HG03520 (cell line): Measurements from ENCODE around the gene LAMA4.

ENCODE experiments used
- ATAC-seq: cut with Tn5 transposase; IDR thresholded peaks from one replicate; pipeline ENCODE4 v1.9.1; 2021; ENCODE audit warnings: mild to moderate bottlenecking, moderate library complexity; ENCODE audit not compliant: unreplicated experiment

LAMA4 gene

GRCh38 chr6:112193535-112194051 is 60.8 kb downstream of the LAMA4 start:
- no peak for ATAC-seq

GRCh38 chr6:112193117-112193516 is 61.2 kb downstream of the LAMA4 start:
- no peak for ATAC-seq

GRCh38 chr6:112191509-112192020 is 62.8 kb downstream of the LAMA4 start:
- no peak for ATAC-seq

GRCh38 chr6:112190164-112190563 is 64.2 kb downstream of the LAMA4 start:
- ATAC-seq: no peak

GRCh38 chr6:112189494-112189893 is 64.9 kb downstream of the LAMA4 start:
- ATAC-seq: no peak

- ATAC-seq: no peak
These were observed 65.5 kb downstream of the LAMA4 start for GRCh38 chr6:112188906-112189305.

- no peak for ATAC-seq
These were observed 66.6 kb downstream of the LAMA4 start for GRCh38 chr6:112187736-112188135.

GRCh38 chr6:112184951-112185350 is 69.4 kb downstream of the LAMA4 start:
- ATAC-seq: no peak

- no peak for ATAC-seq
These were observed 71.1 kb downstream of the LAMA4 start for GRCh38 chr6:112183271-112183671.

- ATAC-seq: no peak
These were observed 73.2 kb downstream of the LAMA4 start for GRCh38 chr6:112181130-112181529.

GRCh38 chr6:112180095-112180820 is 74.1 kb downstream of the LAMA4 start:
- peak; percentile 82 for ATAC-seq

GRCh38 chr6:112179631-112180030 is 74.7 kb downstream of the LAMA4 start:
- no peak for ATAC-seq

GRCh38 chr6:112178846-112179245 is 75.5 kb downstream of the LAMA4 start:
- ATAC-seq: no peak

- no peak for ATAC-seq
These were observed 77.3 kb downstream of the LAMA4 start for GRCh38 chr6:112177092-112177491.

- no peak for ATAC-seq
These were observed 78.2 kb downstream of the LAMA4 start for GRCh38 chr6:112176175-112176574.

- no peak for ATAC-seq
These were observed 81.1 kb downstream of the LAMA4 start for GRCh38 chr6:112173221-112173804.

- ATAC-seq: no peak
These were observed 81.8 kb downstream of the LAMA4 start for GRCh38 chr6:112172540-112172939.

- no peak for ATAC-seq
These were observed 84.8 kb downstream of the LAMA4 start for GRCh38 chr6:112169541-112169940.

- ATAC-seq: peak; percentile 99
These were observed 90.8 kb downstream of the LAMA4 start for GRCh38 chr6:112163295-112164257.

- ATAC-seq: no peak
These were observed 93.6 kb downstream of the LAMA4 start for GRCh38 chr6:112160745-112161144.

GRCh38 chr6:112156668-112157067 is 97.7 kb downstream of the LAMA4 start:
- ATAC-seq: no peak
